Measurements from ENCODE around the gene ANKRD40CL.
"Not testable (repeated sequence)": the region's sequence is repeated elsewhere in the genome, so short reads cannot be mapped to it uniquely, and the experiment has no call there.

DNA sequence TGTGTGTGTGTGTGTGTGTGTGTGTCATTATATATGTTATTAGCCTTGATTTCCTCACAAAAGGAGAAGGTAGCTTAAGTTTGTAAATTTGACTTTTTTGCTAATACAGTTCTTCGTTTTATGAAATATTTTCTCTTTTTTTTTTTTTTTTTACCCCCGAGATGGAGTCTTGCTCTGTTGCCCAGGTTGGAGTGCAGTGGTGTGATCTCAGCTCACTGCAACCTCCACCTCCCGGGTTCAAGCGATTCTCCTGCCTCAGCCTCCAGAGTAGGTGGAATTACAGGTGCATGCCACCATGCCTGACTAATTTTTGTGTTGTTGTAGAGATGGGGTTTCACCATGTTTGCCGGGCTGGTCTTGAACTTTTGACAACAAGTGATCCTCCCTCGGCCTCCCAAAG is 42.7 kb downstream of the ANKRD40CL start:
- TF ChIP-seq, protein P1, sequence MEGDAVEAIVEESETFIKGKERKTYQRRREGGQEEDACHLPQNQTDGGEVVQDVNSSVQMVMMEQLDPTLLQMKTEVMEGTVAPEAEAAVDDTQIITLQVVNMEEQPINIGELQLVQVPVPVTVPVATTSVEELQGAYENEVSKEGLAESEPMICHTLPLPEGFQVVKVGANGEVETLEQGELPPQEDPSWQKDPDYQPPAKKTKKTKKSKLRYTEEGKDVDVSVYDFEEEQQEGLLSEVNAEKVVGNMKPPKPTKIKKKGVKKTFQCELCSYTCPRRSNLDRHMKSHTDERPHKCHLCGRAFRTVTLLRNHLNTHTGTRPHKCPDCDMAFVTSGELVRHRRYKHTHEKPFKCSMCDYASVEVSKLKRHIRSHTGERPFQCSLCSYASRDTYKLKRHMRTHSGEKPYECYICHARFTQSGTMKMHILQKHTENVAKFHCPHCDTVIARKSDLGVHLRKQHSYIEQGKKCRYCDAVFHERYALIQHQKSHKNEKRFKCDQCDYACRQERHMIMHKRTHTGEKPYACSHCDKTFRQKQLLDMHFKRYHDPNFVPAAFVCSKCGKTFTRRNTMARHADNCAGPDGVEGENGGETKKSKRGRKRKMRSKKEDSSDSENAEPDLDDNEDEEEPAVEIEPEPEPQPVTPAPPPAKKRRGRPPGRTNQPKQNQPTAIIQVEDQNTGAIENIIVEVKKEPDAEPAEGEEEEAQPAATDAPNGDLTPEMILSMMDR (IDR thresholded peaks at IDR 0.05 in 2 of 3, conservative IDR thresholded peaks at IDR 0.05 in 1 of 3; ENCODE audit: insufficient read depth in 2 of 3, low read depth in 1 of 3, low read length in 3 of 3): not testable (repeated sequence)
- TF ChIP-seq, protein P2, sequence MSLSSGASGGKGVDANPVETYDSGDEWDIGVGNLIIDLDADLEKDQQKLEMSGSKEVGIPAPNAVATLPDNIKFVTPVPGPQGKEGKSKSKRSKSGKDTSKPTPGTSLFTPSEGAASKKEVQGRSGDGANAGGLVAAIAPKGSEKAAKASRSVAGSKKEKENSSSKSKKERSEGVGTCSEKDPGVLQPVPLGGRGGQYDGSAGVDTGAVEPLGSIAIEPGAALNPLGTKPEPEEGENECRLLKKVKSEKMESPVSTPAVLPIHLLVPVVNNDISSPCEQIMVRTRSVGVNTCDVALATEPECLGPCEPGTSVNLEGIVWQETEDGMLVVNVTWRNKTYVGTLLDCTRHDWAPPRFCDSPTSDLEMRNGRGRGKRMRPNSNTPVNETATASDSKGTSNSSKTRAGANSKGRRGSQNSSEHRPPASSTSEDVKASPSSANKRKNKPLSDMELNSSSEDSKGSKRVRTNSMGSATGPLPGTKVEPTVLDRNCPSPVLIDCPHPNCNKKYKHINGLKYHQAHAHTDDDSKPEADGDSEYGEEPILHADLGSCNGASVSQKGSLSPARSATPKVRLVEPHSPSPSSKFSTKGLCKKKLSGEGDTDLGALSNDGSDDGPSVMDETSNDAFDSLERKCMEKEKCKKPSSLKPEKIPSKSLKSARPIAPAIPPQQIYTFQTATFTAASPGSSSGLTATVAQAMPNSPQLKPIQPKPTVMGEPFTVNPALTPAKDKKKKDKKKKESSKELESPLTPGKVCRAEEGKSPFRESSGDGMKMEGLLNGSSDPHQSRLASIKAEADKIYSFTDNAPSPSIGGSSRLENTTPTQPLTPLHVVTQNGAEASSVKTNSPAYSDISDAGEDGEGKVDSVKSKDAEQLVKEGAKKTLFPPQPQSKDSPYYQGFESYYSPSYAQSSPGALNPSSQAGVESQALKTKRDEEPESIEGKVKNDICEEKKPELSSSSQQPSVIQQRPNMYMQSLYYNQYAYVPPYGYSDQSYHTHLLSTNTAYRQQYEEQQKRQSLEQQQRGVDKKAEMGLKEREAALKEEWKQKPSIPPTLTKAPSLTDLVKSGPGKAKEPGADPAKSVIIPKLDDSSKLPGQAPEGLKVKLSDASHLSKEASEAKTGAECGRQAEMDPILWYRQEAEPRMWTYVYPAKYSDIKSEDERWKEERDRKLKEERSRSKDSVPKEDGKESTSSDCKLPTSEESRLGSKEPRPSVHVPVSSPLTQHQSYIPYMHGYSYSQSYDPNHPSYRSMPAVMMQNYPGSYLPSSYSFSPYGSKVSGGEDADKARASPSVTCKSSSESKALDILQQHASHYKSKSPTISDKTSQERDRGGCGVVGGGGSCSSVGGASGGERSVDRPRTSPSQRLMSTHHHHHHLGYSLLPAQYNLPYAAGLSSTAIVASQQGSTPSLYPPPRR (CRISPR knock-in tag; IDR thresholded peaks at IDR 0.05; ENCODE audit: borderline replicate concordance): not testable (repeated sequence)
- not testable (repeated sequence) for TF ChIP-seq HCFC1 (IDR thresholded peaks at IDR 0.05; ENCODE audit: low read depth, low read length)

Data from K562 (cell line).